ENCODE measurements around the gene RASGEF1C.

- no peak for TF ChIP-seq YY1 (IDR thresholded peaks at IDR 0.05; ENCODE audit: insufficient read depth, insufficient read length)
- no peak for TF ChIP-seq SUZ12 (IDR thresholded peaks at IDR 0.05; ENCODE audit: extremely low read depth, insufficient read depth, insufficient read length)
- no peak for TF ChIP-seq ZNF274 (IDR thresholded peaks at IDR 0.05; ENCODE audit: low read depth, low read length)
Observed at GRCh38 chr5:180160789-180161188, 48.2 kb downstream of the RASGEF1C start.

Data from NT2/D1 (cell line).